ENCODE data around the gene OVOL1.

DNA sequence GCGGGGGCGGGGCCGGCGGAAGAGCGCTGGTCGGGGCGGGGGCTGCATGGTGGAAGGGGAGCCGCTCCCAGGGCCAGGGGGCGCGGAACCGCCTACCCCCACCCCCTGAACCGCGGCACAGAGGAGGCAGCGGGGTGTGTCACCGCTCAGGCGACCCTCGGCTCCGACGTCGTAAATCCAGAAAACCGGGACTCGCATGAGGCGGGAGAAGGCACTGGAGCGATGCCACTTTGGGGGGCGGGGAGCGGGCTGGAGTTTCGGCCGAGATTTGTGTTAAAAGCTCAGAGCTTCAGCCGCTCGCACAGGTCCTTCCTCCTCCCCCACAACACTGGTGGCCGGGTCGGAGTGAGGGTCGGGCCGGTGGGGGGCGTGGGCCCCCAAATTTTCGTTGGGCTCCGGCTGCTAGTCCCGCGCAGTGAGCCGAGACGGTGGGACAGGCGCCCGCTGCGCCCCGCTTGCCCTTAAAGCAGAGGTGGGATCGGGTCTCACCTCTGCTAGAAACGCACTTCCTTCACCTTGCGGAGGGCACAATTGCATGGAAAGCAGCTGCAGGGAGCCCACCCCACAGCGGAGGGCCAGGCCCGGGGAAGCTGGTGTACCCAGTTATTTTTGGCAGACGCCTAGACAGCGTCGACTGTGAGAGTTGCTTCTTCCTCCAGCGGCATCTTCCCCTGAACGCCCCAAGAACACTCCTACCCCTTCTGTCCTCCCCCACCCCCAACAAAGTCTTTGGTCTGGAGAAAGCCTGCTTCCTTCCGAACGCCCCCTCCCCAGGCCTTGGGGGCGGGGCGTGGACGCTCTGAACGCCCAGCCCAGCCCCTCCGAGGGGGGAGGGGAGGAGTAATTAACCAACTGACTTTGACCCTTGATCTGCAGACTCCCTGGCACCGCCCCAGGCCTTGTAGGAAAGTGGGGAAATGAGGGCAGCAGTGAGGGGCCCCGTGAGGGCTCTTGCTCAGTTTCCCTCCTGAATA is 1.1 kb downstream of the OVOL1 start:
- TF ChIP-seq POLR2AphosphoS5 (IDR thresholded peaks at IDR 0.05) = no peak
- TF ChIP-seq CTCF (IDR thresholded peaks at IDR 0.05) = no peak

Data from esophagus muscularis mucosa (tissue), 3 donors.